Smooth muscle cell (in vitro differentiated cells): ENCODE data around the gene MEIS2. TPM values are rescaled to one million over a fixed set of nuclear protein-coding genes. Genes with fewer than 3 reads are reported as not detected.

Source experiments
- DNase-seq: peaks from one replicate; lab custom pipeline; 2025; ENCODE audit not compliant: unreplicated experiment; lab: John Stamatoyannopoulos, UW
- H2AFZ ChIP-seq: fragments of 200-600 bp; sonication (generic); 2 replicates; pipeline ENCODE4 v1.6.0; 2016; ENCODE audit warnings: antibody characterized with exemption, low read depth, mild to moderate bottlenecking
- H3F3A ChIP-seq: fragments of 200-600 bp; sonication (generic); 2 replicates; pipeline ENCODE4 v1.6.0; 2017; ENCODE audit warnings: antibody characterized with exemption, low read depth
- H3K27ac ChIP-seq: fragments of 200-600 bp; sonication (generic); 2 replicates; pipeline ENCODE4 v1.5.1; 2016; ENCODE audit warnings: low read depth, mild to moderate bottlenecking
- H3K27me3 ChIP-seq: fragments of 200-600 bp; sonication (generic); 2 replicates; pipeline ENCODE4 v1.6.1; 2016; ENCODE audit warnings: low read depth, mild to moderate bottlenecking
- H3K36me3 ChIP-seq: fragments of 200-600 bp; sonication (generic); 2 replicates; pipeline ENCODE4 v1.5.1; 2016; ENCODE audit warnings: low read depth
- H3K4me1 ChIP-seq: fragments of 200-600 bp; sonication (generic); 2 replicates; pipeline ENCODE4 v1.5.1; 2016; ENCODE audit warnings: low read depth
- H3K4me2 ChIP-seq: fragments of 200-600 bp; sonication (generic); 2 replicates; pipeline ENCODE4 v1.6.0; 2016; ENCODE audit warnings: mild to moderate bottlenecking
- H3K4me3 ChIP-seq: fragments of 200-600 bp; sonication (generic); 2 replicates; pipeline ENCODE4 v1.5.1; 2016; ENCODE audit warnings: mild to moderate bottlenecking
- H3K79me2 ChIP-seq: fragments of 200-600 bp; sonication (generic); 2 replicates; pipeline ENCODE4 v1.6.0; 2016; ENCODE audit warnings: low read depth, mild to moderate bottlenecking
- H3K9ac ChIP-seq: fragments of 200-600 bp; sonication (generic); 2 replicates; pipeline ENCODE4 v1.6.0; 2016; ENCODE audit warnings: low read depth
- H3K9me3 ChIP-seq: fragments of 200-600 bp; sonication (generic); replicated peaks from 2 replicates; pipeline ENCODE4 v1.5.1; 2016; ENCODE audit warnings: low read depth
- H4K20me1 ChIP-seq: fragments of 200-600 bp; sonication (generic); 2 replicates; pipeline ENCODE4 v1.6.0; 2016; ENCODE audit warnings: low read depth
- CTCF ChIP-seq: fragments of 200-600 bp; sonication (generic); IDR thresholded peaks from 2 replicates; pipeline ENCODE4 v1.5.1; 2017; ENCODE audit warnings: borderline replicate concordance, mild to moderate bottlenecking, antibody characterized with exemption; ENCODE audit not compliant: insufficient read depth, poor library complexity, severe bottlenecking
- WGBS: methylation state at CpG from one replicate; pipeline ENCODE4 v1.1.7; 2016; ENCODE audit warnings: low lambda C conversion rate; 5-methylcytosine and 5-hydroxymethylcytosine counted together
- polyA plus RNA-seq: library from polyadenylated mRNA; unstranded; fragments of >200 nt; fragmentation: Nextera tagmentation; extraction: Ambion mirVana; gene quantifications from 2 replicates; pipeline ENCODE4 v1.2.1, GENCODE V29; 2016
- total RNA-seq: library from RNA; depleted of rRNA; stranded (reverse); fragments of >200 nt; gene quantifications from 2 replicates; pipeline ENCODE4 v1.2.3, GENCODE V29; 2014

Gene MEIS2
- total and polyA plus RNA-seq, 2 experiments from 2014 or later: 13.0 to 33.4 TPM

GRCh38 chr15:36996538-36997181 is 103.7 kb downstream of the MEIS2 start:
- no peaks in the 10 kb centered on the region for H4K20me1 ChIP-seq
- no peaks in the 10 kb centered on the region for H3K79me2 ChIP-seq
- H3K4me2 ChIP-seq: no peak overlapping the region
- H3K27ac ChIP-seq: no peak overlapping the region
- TF ChIP-seq CTCF: no peak
- no peak for DNase-seq
- no peak overlapping the region for H3K9ac ChIP-seq
- H3K4me3 ChIP-seq: no peak overlapping the region
- WGBS: 80% methylated on average over 4 of the region's 4 CpGs
- H2AFZ ChIP-seq: no peak overlapping the region
- H3K27me3 ChIP-seq: no peaks in the 10 kb centered on the region
- no peaks in the 10 kb centered on the region for H3K36me3 ChIP-seq
- H3K9me3 ChIP-seq: no peaks in the 10 kb centered on the region
- no peaks in the 10 kb centered on the region for H3K4me1 ChIP-seq
- H3F3A ChIP-seq: no peaks in the 10 kb centered on the region

- no peak overlapping the region for H3K27ac ChIP-seq
- no peak overlapping the region for H3K4me3 ChIP-seq
- TF ChIP-seq CTCF: no peak
- no peaks in the 10 kb centered on the region for H3K36me3 ChIP-seq
- no peaks in the 10 kb centered on the region for H3K27me3 ChIP-seq
- 76% methylated on average over 2 of the region's 2 CpGs for WGBS
- no peaks in the 10 kb centered on the region for H3K79me2 ChIP-seq
- no peaks in the 10 kb centered on the region for H3K9me3 ChIP-seq
- H3F3A ChIP-seq: no peaks in the 10 kb centered on the region
- no peaks in the 10 kb centered on the region for H3K4me1 ChIP-seq
- H4K20me1 ChIP-seq: no peaks in the 10 kb centered on the region
- no peak for DNase-seq
- H2AFZ ChIP-seq: no peak overlapping the region
- H3K4me2 ChIP-seq: no peak overlapping the region
- no peak overlapping the region for H3K9ac ChIP-seq
These were observed 104.2 kb downstream of the MEIS2 start for GRCh38 chr15:36996121-36996520.

- TF ChIP-seq CTCF: no peak
- Histone ChIP-seq H3K4me3 (no peak overlapping the region), H3K36me3 (no peaks in the 10 kb centered on the region), H3K9ac (no peak overlapping the region), H2AFZ (no peak overlapping the region), H3K4me2 (no peak overlapping the region), H3K27me3 (no peaks in the 10 kb centered on the region), H3K27ac (no peak overlapping the region), H3K9me3 (no peaks in the 10 kb centered on the region), H3F3A (no peaks in the 10 kb centered on the region), H4K20me1 (no peaks in the 10 kb centered on the region), H3K79me2 (no peaks in the 10 kb centered on the region), H3K4me1 (no peaks in the 10 kb centered on the region)
- no peak for DNase-seq
- WGBS: 74% methylated on average over 8 of the region's 8 CpGs
These were observed 105.6 kb downstream of the MEIS2 start for GRCh38 chr15:36994790-36995189.

GRCh38 chr15:36992454-36992853 is 107.9 kb downstream of the MEIS2 start:
- Histone ChIP-seq H3K4me1 (peaks cover 6% of the 10 kb centered on the region), H3K9me3 (no peaks in the 10 kb centered on the region), H3K4me3 (no peak overlapping the region), H3K36me3 (no peaks in the 10 kb centered on the region), H3K9ac (no peak overlapping the region), H3K4me2 (no peak overlapping the region), H3F3A (peaks cover 4% of the 10 kb centered on the region), H4K20me1 (no peaks in the 10 kb centered on the region), H3K27ac (no peak overlapping the region), H2AFZ (no peak overlapping the region), H3K79me2 (peaks cover 2% of the 10 kb centered on the region), H3K27me3 (no peaks in the 10 kb centered on the region)
- DNase-seq: no peak
- WGBS: 92% methylated on average over 5 of the region's 5 CpGs
- TF ChIP-seq CTCF: no peak
